Suprapubic skin (tissue), 4 donors: ENCODE measurements around the gene FSTL4. TPM values are rescaled to one million over a fixed set of nuclear protein-coding genes. Genes with fewer than 3 reads are reported as not detected.

Source experiments
- DNase-seq, 2 donors: peaks; one replicate each; pipeline ENCODE4 v3.0.0-alpha.2; 2019; ENCODE audit warnings: low spot score in 2 of 2
- H3K27ac ChIP-seq: fragments of 200-600 bp; sonication (generic); one replicate; pipeline ENCODE4 v1.5.1; 2019
- H3K27me3 ChIP-seq: fragments of 200-600 bp; sonication (generic); one replicate; pipeline ENCODE4 v1.5.1; 2019
- H3K36me3 ChIP-seq: fragments of 200-600 bp; sonication (generic); one replicate; pipeline ENCODE4 v1.5.1; 2019
- H3K4me1 ChIP-seq: fragments of 200-600 bp; sonication (generic); one replicate; pipeline ENCODE4 v1.5.1; 2019
- H3K4me3 ChIP-seq: fragments of 200-600 bp; sonication (generic); one replicate; pipeline ENCODE4 v1.5.1; 2019; ENCODE audit warnings: mild to moderate bottlenecking
- H3K9me3 ChIP-seq: fragments of 200-600 bp; sonication (generic); one replicate; pipeline ENCODE4 v1.5.1; 2019
- CTCF ChIP-seq, 2 donors: fragments of 200-600 bp in 1 of 2; fragments of 450-650 bp in 1 of 2; sonication (generic) in 1 of 2; IDR thresholded peaks; one replicate each; pipeline ENCODE4 v1.5.1; 2016 to 2019; ENCODE audit warnings: antibody characterized with exemption in 2 of 2, mild to moderate bottlenecking in 1 of 2, moderate library complexity in 1 of 2
- EP300 ChIP-seq: sonication (generic); formaldehyde crosslinking; IDR thresholded peaks from one replicate; pipeline ENCODE4 v1.6.1; 2017; ENCODE audit warnings: antibody characterized with exemption
- POLR2A ChIP-seq, 2 donors: fragments of 450-650 bp; IDR thresholded peaks; one replicate each; pipeline ENCODE4 v1.6.1; 2017; ENCODE audit warnings: antibody characterized with exemption in 2 of 2, mild to moderate bottlenecking in 2 of 2, moderate library complexity in 2 of 2
- POLR2AphosphoS5 ChIP-seq, 3 donors: sonication (generic); formaldehyde crosslinking; IDR thresholded peaks; one replicate each; pipeline ENCODE4 v1.6.1; 2017; ENCODE audit warnings: antibody characterized with exemption in 3 of 3
- WGBS: methylation state at CpG from one replicate; pipeline ENCODE4 v1.1.5; 2018; 5-methylcytosine and 5-hydroxymethylcytosine counted together
- total RNA-seq, 4 donors: library from RNA; depleted of rRNA; stranded (reverse); fragments of >200 nt; gene quantifications; one replicate each; pipeline ENCODE4 v1.1.0, GENCODE V29; 2016

Gene FSTL4
- total RNA-seq, 4 donors from 2014 or later, result 2.3 to 6.4 (median 5.8) TPM

- H3K27ac ChIP-seq, result no peak overlapping the region
- no peak overlapping the region for H3K4me3 ChIP-seq
- peak in 1 of 2 donors; percentile 34 for DNase-seq
- peaks cover 21% of the 10 kb centered on the region for H3K4me1 ChIP-seq
- H3K36me3 ChIP-seq, result no peaks in the 10 kb centered on the region
- H3K27me3 ChIP-seq, result no peaks in the 10 kb centered on the region
- 86% methylated on average over 15 of the region's 15 CpGs for WGBS
- no peaks in the 10 kb centered on the region for H3K9me3 ChIP-seq
- TF ChIP-seq POLR2A (IDR thresholded peaks at IDR 0.05) (no peak), CTCF (IDR thresholded peaks at IDR 0.05) (no peak), EP300 (no peak), POLR2AphosphoS5 (IDR thresholded peaks at IDR 0.05) (no peak)
These were observed 240.8 kb downstream of the FSTL4 start for GRCh38 chr5:133371371-133372155.

GRCh38 chr5:133370904-133371303 is 241.4 kb downstream of the FSTL4 start:
- Histone ChIP-seq H3K4me3 (no peak overlapping the region), H3K9me3 (no peaks in the 10 kb centered on the region), H3K27ac (no peak overlapping the region), H3K36me3 (no peaks in the 10 kb centered on the region), H3K27me3 (no peaks in the 10 kb centered on the region), H3K4me1 (peaks cover 21% of the 10 kb centered on the region)
- 94% methylated on average over 7 of the region's 7 CpGs for whole genome bisulfite sequencing
- peak in 1 of 2 donors; percentile 75 for DNase-seq
- TF ChIP-seq EP300, result no peak
- no peak for TF ChIP-seq CTCF (IDR thresholded peaks at IDR 0.05)
- TF ChIP-seq POLR2AphosphoS5 (IDR thresholded peaks at IDR 0.05), result no peak
- TF ChIP-seq POLR2A (IDR thresholded peaks at IDR 0.05), result no peak

DNA sequence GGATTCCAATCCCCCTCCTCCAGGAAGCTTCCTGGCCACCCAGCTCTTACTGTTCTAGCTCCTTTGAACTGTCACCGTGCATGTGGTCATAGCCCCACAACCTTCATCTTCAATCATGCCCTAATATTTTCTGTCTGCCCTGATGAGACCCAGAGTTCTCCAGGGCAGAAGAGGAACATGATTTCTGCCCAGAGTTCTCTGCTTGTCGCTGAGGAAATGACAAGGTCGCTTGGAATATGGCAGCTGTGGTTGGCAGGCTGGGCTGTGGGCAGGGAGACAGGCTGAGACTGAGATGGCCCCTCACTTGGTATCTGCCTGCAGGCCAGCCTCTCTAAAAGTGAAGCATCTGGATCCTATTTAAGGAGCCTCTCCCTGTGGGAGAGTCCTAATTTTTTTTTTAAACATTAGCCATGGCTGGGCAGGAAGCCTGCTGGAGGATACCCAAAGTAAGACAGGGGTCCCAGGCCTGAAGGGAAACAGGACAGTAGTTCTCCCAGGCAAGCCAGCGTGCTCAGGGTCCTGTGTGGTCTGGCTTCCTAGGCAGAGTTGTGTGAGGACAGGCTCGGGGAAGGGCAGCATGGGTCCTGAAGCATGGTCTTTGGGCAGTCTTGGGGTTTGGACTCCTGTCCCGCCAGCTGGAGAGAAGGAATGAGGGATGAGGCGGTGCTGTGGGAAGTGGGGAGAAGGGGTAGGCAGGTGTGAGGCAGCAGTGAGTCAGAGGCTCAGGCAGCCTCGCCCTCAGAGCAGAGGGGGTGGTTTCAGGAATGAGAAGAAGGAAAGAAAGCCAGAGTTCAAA is 242.1 kb downstream of the FSTL4 start:
- Histone ChIP-seq H3K4me3 (no peak overlapping the region), H3K27me3 (no peaks in the 10 kb centered on the region), H3K27ac (no peak overlapping the region), H3K9me3 (no peaks in the 10 kb centered on the region), H3K4me1 (peaks cover 21% of the 10 kb centered on the region), H3K36me3 (no peaks in the 10 kb centered on the region)
- peak in 1 of 2 donors; percentile 61 for DNase-seq
- TF ChIP-seq POLR2AphosphoS5 (IDR thresholded peaks at IDR 0.05) (no peak), EP300 (no peak), CTCF (IDR thresholded peaks at IDR 0.05) (no peak), POLR2A (IDR thresholded peaks at IDR 0.05) (no peak)
- 40% methylated on average over 8 of the region's 8 CpGs for WGBS

DNA sequence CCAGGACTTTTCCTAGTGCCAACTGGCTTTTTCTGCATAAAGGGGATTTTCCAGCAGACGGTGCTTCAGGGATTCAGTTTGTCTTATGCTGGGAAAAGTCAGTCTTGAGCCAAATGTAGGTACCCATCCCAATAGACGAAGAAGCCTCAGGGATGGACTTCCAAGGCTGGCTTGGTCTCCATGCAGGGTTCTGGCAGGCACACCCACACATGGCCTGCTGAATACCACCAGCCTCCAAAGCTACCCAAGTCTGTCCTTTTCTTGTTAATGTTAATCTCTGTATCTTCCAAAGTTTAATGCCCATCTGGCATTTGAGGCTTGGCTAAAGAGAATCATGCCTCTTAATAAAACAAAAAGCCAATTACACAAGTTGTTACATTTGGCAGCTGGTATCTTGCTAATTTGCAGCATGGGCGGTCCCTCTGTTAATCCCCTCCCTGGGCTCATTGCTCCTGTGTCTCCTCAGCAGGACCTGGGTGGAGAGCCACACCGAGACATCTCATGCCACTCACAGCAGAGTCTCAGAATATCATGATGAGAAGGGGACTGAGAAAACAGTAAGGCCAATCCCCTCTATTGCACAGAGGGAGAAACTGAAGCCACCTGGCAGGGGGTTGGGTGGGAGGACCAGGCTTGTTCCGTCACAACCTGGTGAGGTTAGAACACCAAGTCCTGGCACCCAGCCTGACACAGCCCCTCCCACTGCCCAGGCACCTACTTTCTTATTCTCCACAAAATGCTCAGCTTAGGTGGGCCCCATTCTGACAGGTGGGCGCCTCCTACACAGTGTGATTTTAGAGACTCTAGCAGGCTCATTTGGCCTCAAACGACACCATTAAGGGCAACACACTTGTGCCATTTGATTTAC is 243.2 kb downstream of the FSTL4 start:
- no peaks in the 10 kb centered on the region for H3K27me3 ChIP-seq
- H3K4me3 ChIP-seq, result no peak overlapping the region
- H3K36me3 ChIP-seq, result no peaks in the 10 kb centered on the region
- H3K27ac ChIP-seq, result no peak overlapping the region
- peaks cover 21% of the 10 kb centered on the region for H3K4me1 ChIP-seq
- no peak for TF ChIP-seq POLR2AphosphoS5 (IDR thresholded peaks at IDR 0.05)
- no peak for TF ChIP-seq EP300
- no peak for TF ChIP-seq CTCF (IDR thresholded peaks at IDR 0.05)
- no peak for TF ChIP-seq POLR2A (IDR thresholded peaks at IDR 0.05)
- WGBS, result 56% methylated on average over 7 of the region's 7 CpGs
- DNase-seq, result peak in 1 of 2 donors; percentile 44
- no peaks in the 10 kb centered on the region for H3K9me3 ChIP-seq
